NCI-H345 (cell line): ENCODE results near the gene CACNG3.
"Not testable (repeated sequence)": the region's sequence is repeated elsewhere in the genome, so short reads cannot be mapped to it uniquely, and the experiment has no call there.

Source experiments
- DNase-seq: peaks from one replicate; lab custom pipeline; 2025; lab: John Stamatoyannopoulos, UW

The CACNG3 gene

GRCh38 chr16:24332582-24333090 lies 76.5 kb downstream of the CACNG3 start:
- no peak for DNase-seq

- no peak for DNase-seq
Observed at GRCh38 chr16:24336491-24336890, 80.4 kb downstream of the CACNG3 start.

- DNase-seq, result no peak
Observed at GRCh38 chr16:24337013-24337412, 80.9 kb downstream of the CACNG3 start.

GRCh38 chr16:24343829-24344228 lies 87.7 kb downstream of the CACNG3 start:
- DNase-seq, result not testable (repeated sequence)

GRCh38 chr16:24344784-24345183 lies 88.6 kb downstream of the CACNG3 start:
- no peak for DNase-seq

GRCh38 chr16:24345704-24346103 lies 89.6 kb downstream of the CACNG3 start:
- DNase-seq, result no peak

GRCh38 chr16:24346734-24347133 lies 90.6 kb downstream of the CACNG3 start:
- no peak for DNase-seq

GRCh38 chr16:24347556-24347955 lies 91.4 kb downstream of the CACNG3 start:
- no peak for DNase-seq

GRCh38 chr16:24348545-24349290 lies 92.6 kb downstream of the CACNG3 start:
- DNase-seq, result no peak

- no peak for DNase-seq
Observed at GRCh38 chr16:24349320-24349719, 93.2 kb downstream of the CACNG3 start.

GRCh38 chr16:24352746-24353145 lies 96.6 kb downstream of the CACNG3 start:
- DNase-seq, result no peak

- DNase-seq, result no peak
Observed at GRCh38 chr16:24353622-24354021, 97.5 kb downstream of the CACNG3 start.

GRCh38 chr16:24357511-24357910 lies 101.4 kb downstream of the CACNG3 start:
- DNase-seq, result no peak

GRCh38 chr16:24358117-24358516 lies 102.0 kb downstream of the CACNG3 start:
- DNase-seq, result no peak

GRCh38 chr16:24359490-24359889 lies 103.4 kb downstream of the CACNG3 start:
- no peak for DNase-seq

- no peak for DNase-seq
Observed at GRCh38 chr16:24360936-24361335, 104.8 kb downstream of the CACNG3 start.

GRCh38 chr16:24364596-24364995 lies 108.5 kb downstream of the CACNG3 start:
- DNase-seq, result no peak

GRCh38 chr16:24367186-24367710 lies 111.1 kb downstream of the CACNG3 start:
- no peak for DNase-seq

GRCh38 chr16:24372824-24373223 lies 116.7 kb downstream of the CACNG3 start:
- no peak for DNase-seq

- DNase-seq, result no peak
Observed at GRCh38 chr16:24378999-24379398, 122.9 kb downstream of the CACNG3 start.

GRCh38 chr16:24381470-24382118 lies 125.5 kb downstream of the CACNG3 start:
- no peak for DNase-seq

- DNase-seq, result no peak
Observed at GRCh38 chr16:24382762-24383407, 126.8 kb downstream of the CACNG3 start.

- no peak for DNase-seq
Observed at GRCh38 chr16:24394341-24394740, 138.2 kb downstream of the CACNG3 start.
